Fibroblast of mammary gland (primary cell): ENCODE measurements around the gene ESPN.
"Not testable (repeated sequence)": the region's sequence is repeated elsewhere in the genome, so short reads cannot be mapped to it uniquely, and the experiment has no call there.

Source experiments
- DNase-seq: peaks from one replicate; pipeline ENCODE4 v3.0.0-alpha.2; 2010; ENCODE audit warnings: low read depth
- H3K4me3 ChIP-seq: 2 replicates; pipeline ENCODE4 v1.5.1; 2011; ENCODE audit warnings: low read depth, mild to moderate bottlenecking, low read length, moderate library complexity; ENCODE audit not compliant: control insufficient read depth
- TF ChIP-seq, protein P1 (sequence below): conservative IDR thresholded peaks from 2 replicates; pipeline ENCODE4 v1.5.1; 2011; ENCODE audit warnings: low read depth, low read length, inconsistent platforms; ENCODE audit not compliant: control insufficient read depth, insufficient read depth

The ESPN gene

GRCh38 chr1:6385488-6386191, 38.9 kb upstream of the ESPN start:
- peak overlapping the region; percentile 19 for H3K4me3 ChIP-seq
- TF ChIP-seq, protein P1, sequence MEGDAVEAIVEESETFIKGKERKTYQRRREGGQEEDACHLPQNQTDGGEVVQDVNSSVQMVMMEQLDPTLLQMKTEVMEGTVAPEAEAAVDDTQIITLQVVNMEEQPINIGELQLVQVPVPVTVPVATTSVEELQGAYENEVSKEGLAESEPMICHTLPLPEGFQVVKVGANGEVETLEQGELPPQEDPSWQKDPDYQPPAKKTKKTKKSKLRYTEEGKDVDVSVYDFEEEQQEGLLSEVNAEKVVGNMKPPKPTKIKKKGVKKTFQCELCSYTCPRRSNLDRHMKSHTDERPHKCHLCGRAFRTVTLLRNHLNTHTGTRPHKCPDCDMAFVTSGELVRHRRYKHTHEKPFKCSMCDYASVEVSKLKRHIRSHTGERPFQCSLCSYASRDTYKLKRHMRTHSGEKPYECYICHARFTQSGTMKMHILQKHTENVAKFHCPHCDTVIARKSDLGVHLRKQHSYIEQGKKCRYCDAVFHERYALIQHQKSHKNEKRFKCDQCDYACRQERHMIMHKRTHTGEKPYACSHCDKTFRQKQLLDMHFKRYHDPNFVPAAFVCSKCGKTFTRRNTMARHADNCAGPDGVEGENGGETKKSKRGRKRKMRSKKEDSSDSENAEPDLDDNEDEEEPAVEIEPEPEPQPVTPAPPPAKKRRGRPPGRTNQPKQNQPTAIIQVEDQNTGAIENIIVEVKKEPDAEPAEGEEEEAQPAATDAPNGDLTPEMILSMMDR, result no peak
- DNase-seq, result peak; percentile 84

- TF ChIP-seq, protein P1, result no peak
- peak; percentile 52 for DNase-seq
- H3K4me3 ChIP-seq, result no peak overlapping the region
These were observed 38.1 kb upstream of the ESPN start for GRCh38 chr1:6386371-6386949.

GRCh38 chr1:6389971-6390370, 34.6 kb upstream of the ESPN start:
- TF ChIP-seq, protein P1, result no peak
- DNase-seq, result no peak
- no peak overlapping the region for H3K4me3 ChIP-seq

DNA sequence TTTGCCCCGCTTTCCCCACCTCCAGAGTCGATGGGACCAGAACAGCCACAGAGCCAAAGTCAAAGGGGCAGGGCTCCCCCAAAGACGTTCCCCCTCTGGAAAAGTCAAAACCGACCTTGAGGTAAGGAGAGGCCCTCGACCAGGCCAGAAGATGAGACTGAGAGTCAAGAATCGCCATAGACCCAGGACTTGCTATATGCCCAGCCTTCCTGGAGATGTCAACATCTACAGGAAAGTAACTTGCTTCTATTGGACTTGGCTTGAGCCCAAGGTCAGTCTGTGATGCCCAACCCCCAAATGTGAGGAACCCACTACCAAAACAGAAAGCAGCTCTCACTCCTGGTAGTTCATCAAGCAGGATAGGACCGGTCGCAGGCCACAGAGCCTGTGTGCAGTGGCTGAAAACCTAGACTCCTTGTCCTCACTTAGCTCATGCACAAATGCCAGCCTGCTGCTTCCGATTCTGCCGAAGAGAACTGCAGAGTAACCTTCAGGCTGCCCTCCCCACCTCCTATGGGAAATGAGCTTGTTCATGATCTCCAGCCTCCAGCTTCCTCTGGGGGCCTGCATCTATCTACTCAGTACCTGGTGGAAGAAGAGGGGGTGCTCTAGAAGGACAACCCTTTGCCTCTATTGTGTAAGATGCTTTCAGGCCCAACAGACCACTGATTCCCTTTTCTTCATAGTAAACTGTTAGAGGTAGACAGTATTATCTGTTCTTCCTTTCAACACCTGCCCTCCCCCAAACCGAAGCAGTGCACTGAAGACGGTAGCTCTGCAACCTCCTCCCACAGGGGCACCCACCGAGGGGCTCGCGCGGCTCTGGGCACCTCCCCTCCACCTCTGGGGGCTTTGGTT, 32.4 kb upstream of the ESPN start:
- no peak for DNase-seq
- TF ChIP-seq, protein P1, result no peak
- H3K4me3 ChIP-seq, result peak overlapping the region; percentile 59

DNA sequence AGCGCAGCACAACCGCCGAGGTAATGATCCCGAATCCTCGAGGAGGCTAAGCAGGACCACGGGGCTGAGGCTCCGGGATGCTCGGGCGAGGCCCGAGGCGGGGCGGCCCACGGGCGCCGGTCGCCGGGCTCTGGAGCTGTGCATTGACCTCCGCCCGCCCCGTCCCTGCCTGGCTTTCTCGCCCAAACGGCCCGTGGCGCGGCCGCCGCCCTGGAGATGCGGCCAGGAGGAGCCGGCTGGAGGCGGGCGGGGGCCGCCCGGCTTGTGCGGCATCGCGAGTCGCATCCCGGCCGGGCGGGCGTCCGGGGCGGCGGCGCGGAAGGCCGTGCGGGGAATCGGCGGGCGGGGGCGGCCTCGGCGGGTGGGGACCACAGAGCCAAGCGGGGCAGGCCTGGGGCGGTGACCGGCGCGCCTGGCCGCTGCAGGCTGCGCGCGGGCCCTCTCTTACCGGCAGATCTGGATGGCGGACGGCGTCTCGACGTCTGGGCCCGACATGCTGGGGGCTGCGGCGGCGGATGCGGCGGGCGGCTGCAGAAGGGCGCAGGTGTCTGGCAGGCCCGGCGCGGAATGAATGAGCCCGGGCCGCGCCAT, 31.7 kb upstream of the ESPN start:
- no peak for DNase-seq
- peak overlapping the region; percentile 59 for H3K4me3 ChIP-seq
- TF ChIP-seq, protein P1, result no peak

DNA sequence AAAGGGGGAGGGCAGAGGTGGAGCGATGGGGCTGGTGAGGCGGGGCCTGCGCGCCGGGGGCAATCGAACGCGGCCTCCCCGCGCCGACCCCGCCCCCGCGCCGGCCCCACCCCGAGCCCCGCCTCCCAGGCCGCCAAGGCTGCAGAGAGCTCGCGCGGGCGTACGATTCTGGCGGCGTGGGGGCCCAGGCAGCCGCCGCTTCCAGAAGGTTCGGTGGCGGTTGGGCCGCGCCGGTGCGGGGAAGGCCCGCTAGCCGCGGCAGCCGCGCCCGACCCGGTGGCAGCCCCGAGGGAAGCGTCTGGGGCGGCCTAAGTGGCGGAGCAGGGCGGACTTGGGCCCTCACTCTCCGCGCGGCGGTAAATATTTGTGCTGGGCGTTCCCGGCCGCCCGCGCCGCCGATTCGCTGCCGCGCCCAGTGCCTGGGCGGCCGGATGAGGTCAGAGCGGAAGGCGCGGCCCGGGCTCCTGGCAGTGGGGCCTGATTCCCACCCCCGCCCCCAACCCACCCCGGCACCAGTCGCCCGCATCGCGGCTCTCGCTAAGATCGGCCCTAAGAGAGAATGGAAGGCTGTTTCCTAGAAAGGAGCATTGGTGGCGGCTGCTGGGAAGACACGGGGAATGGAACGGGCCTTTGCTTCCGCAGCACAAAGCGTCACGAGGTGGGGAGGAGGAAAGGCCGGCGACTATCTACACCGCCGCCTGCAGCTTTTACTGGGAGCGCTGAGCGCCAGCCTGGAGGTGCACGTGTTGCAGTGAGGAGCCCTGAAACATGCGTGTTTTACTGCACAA, 31.0 kb upstream of the ESPN start, which contains the start of gene ACOT7:
Gene ACOT7 (minus strand): TSS at position 368 of the 788 bp plus-strand sequence. CDS start 368 bp downstream, outside the sequence.
- DNase-seq, result peak; percentile 75
- TF ChIP-seq, protein P1, result peak; percentile 17
- H3K4me3 ChIP-seq, result peak within 1 kb of the TSS; percentile 59

DNA sequence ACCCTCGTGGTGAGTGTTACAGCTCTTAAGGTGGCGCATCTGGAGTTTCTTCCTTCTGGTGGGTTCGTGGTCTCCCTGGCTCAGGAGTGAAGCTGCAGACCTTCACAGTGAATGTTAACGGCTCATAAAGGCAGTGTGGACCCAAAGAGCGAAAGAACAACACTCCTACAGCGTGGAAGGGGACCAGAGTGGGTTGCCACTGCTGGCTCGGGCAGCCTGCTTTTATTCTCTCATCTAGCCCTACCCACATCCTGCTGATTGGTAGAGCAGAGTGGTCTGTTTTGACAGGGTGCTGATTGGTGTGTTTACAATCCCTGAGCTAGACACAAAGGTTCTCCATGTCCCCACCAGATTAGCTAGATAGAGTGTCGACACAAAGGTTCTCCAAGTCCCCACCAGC, 29.4 kb upstream of the ESPN start:
- H3K4me3 ChIP-seq, DNase-seq: not testable (repeated sequence)

DNA sequence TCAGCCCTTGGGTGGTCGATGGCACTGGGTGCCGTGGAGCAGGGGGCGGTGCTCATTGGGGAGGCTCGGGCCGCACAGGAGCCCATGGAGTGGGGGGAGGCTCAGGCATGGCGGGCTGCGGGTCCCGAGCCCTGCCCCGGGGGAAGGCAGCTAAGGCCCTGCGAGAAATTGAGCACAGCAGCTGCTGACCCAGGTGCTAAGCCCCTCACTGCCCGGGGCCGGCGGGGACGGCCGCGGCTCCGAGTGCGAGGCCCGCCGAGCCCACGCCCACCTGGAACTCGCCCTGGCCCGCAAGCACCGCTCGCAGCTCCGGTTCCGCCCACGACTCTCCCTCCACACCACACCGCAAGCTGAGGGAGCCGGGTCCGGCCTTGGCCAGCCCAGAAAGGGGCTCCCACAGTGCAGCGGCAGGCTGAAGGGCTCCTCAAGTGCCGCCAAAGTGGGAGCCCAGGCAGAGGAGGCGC, 28.8 kb upstream of the ESPN start:
- DNase-seq, result not testable (repeated sequence)

More for the DNA sequence above, 28.8 kb upstream of the ESPN start:
- not testable (repeated sequence) for H3K4me3 ChIP-seq
